GM12865 (cell line): ENCODE measurements around the gene SVIP.

Source experiments
- DNase-seq: peaks from one replicate; pipeline ENCODE4 v3.0.0; 2010; ENCODE audit warnings: low read depth
- H3K4me3 ChIP-seq: 2 replicates; pipeline ENCODE4 v1.5.1; 2011; ENCODE audit warnings: mild to moderate bottlenecking, low read depth, low read length, control low read depth
- TF ChIP-seq, protein P1 (sequence below): IDR thresholded peaks from 2 replicates; pipeline ENCODE4 v1.5.1; 2011; ENCODE audit warnings: low read length, control low read depth, low read depth, inconsistent platforms; ENCODE audit not compliant: insufficient read depth; ENCODE audit errors: missing control alignments

The SVIP gene

DNA sequence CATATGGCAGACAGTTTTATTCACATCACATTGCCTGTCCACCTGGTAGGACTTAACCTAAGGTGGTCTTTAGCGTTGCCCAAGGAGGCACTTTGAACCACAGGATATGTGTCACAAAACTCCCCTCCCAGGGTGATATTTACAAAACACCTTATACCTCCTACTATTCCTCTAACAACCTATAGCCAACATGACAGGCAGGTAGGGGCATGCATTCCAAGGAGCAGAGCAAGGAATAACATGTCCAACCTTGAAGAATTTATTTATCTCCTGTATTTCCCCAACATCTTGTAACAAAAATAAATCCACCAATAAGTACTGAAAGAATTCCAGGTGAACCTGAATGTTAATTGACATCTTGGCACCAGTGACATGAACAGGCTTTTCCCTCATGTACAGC, 60.5 kb downstream of the SVIP start:
- DNase-seq = no peak
- TF ChIP-seq, protein P1, sequence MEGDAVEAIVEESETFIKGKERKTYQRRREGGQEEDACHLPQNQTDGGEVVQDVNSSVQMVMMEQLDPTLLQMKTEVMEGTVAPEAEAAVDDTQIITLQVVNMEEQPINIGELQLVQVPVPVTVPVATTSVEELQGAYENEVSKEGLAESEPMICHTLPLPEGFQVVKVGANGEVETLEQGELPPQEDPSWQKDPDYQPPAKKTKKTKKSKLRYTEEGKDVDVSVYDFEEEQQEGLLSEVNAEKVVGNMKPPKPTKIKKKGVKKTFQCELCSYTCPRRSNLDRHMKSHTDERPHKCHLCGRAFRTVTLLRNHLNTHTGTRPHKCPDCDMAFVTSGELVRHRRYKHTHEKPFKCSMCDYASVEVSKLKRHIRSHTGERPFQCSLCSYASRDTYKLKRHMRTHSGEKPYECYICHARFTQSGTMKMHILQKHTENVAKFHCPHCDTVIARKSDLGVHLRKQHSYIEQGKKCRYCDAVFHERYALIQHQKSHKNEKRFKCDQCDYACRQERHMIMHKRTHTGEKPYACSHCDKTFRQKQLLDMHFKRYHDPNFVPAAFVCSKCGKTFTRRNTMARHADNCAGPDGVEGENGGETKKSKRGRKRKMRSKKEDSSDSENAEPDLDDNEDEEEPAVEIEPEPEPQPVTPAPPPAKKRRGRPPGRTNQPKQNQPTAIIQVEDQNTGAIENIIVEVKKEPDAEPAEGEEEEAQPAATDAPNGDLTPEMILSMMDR = no peak

More for the DNA sequence above, 60.5 kb downstream of the SVIP start:
- H3K4me3 ChIP-seq = no peak overlapping the region
